Endothelial cell of umbilical vein (primary cell): ENCODE results near the gene ABLIM2. TPM values are rescaled to one million over a fixed set of nuclear protein-coding genes. Genes with fewer than 3 reads are reported as not detected.

Experiments
- BruUV-seq: library from RNA; stranded (reverse); fragments of 400-500 nt; replicated peaks from 2 replicates; lab custom pipeline; 2021; lab: Mats Ljungman, UMichigan
- CTCF ChIA-PET: fragments of 300-600, 350-600 bp; sonication (Branson Sonifier 250); formaldehyde crosslinking; loops from one replicate; lab custom pipeline; 2021; ENCODE audit warnings: antibody characterized with exemption, inconsistent platforms; lab: Charles Lee
- POLR2A ChIA-PET: fragments of 300-600, 350-600 bp; sonication (Branson Sonifier 250); formaldehyde crosslinking; loops from one replicate; lab custom pipeline; 2021; ENCODE audit warnings: antibody characterized with exemption, inconsistent platforms; lab: Charles Lee
- DNase-seq: peaks from one replicate; pipeline ENCODE4 v3.0.0-alpha.2; 2011; ENCODE audit warnings: low read depth, low spot score
- FAIRE-seq: peaks from 2 replicates; lab custom pipeline; 2011; peaks lifted over from hg19 to GRCh38; lab: Jason Lieb, UNC
- H2AFZ ChIP-seq: 2 replicates; pipeline ENCODE4 v1.6.0; 2012; ENCODE audit warnings: low read depth, low read length, control low read depth, inconsistent platforms
- H3K27ac ChIP-seq: 2 replicates; pipeline ENCODE4 v1.5.1; 2011; ENCODE audit warnings: low read depth, mild to moderate bottlenecking, control low read depth, low read length, moderate library complexity; ENCODE audit not compliant: insufficient read depth
- H3K27me3 ChIP-seq, 2 experiments: 2 replicates each; pipeline versions ENCODE4 v1.6.0 to v1.6.1; 2011; ENCODE audit warnings: low read length in 2 of 2, mixed read lengths in 1 of 2; ENCODE audit not compliant: control insufficient read depth in 2 of 2, insufficient read depth in 2 of 2
- H3K36me3 ChIP-seq, 2 experiments: 2 replicates in 1 of 2; 3 replicates in 1 of 2; pipeline ENCODE4 v1.5.1; 2011; ENCODE audit warnings: low read length in 2 of 2, mild to moderate bottlenecking in 1 of 2, moderate library complexity in 1 of 2; ENCODE audit not compliant: control insufficient read depth in 2 of 2, insufficient read depth in 2 of 2; ENCODE audit errors: extremely low read depth in 1 of 2
- H3K4me1 ChIP-seq: 3 replicates; pipeline ENCODE4 v1.5.1; 2011; ENCODE audit warnings: mild to moderate bottlenecking, low read length; ENCODE audit not compliant: control insufficient read depth, insufficient read depth; ENCODE audit errors: extremely low read depth
- H3K4me2 ChIP-seq: 2 replicates; pipeline ENCODE4 v1.6.1; 2011; ENCODE audit warnings: low read length, control low read depth, mixed read lengths; ENCODE audit not compliant: insufficient read depth
- H3K4me3 ChIP-seq, 3 experiments: fragments of 200-600 bp in 1 of 3; sonication (generic), shearing (Covaris generic) in 1 of 3; replicated peaks in 1 of 3; 2 replicates each; pipeline ENCODE4 v1.5.1; 2011 to 2016; ENCODE audit warnings: control low read depth in 3 of 3, low read length in 3 of 3, mild to moderate bottlenecking in 2 of 3, inconsistent platforms in 1 of 3, low read depth in 1 of 3, moderate library complexity in 1 of 3; ENCODE audit not compliant: insufficient read depth in 1 of 3
- H3K79me2 ChIP-seq: 2 replicates; pipeline ENCODE4 v1.6.0; 2012; ENCODE audit warnings: low read length, inconsistent platforms; ENCODE audit not compliant: control insufficient read depth, insufficient read depth
- H3K9ac ChIP-seq: replicated peaks from 2 replicates; pipeline ENCODE3; 2011; ENCODE audit warnings: low read length, control low read depth; ENCODE audit not compliant: insufficient read depth; ENCODE audit errors: extremely low read depth
- H3K9me1 ChIP-seq: replicated peaks from 3 replicates; pipeline ENCODE4 v1.6.0; 2011; ENCODE audit warnings: mild to moderate bottlenecking, low read length; ENCODE audit not compliant: control insufficient read depth, insufficient read depth; ENCODE audit errors: extremely low read depth
- H3K9me3 ChIP-seq: replicated peaks from 2 replicates; pipeline ENCODE4 v1.5.1; 2012; ENCODE audit warnings: low read length, inconsistent platforms; ENCODE audit not compliant: control insufficient read depth, insufficient read depth
- H4K20me1 ChIP-seq: replicated peaks from 2 replicates; pipeline ENCODE3; 2011; ENCODE audit warnings: mild to moderate bottlenecking, low read length; ENCODE audit not compliant: control insufficient read depth, insufficient read depth; ENCODE audit errors: extremely low read depth
- EZH2 ChIP-seq: IDR thresholded peaks from 2 replicates; pipeline ENCODE4 v1.6.1; 2012; ENCODE audit warnings: borderline replicate concordance, low read depth, mild to moderate bottlenecking, moderate library complexity, low read length, inconsistent platforms; ENCODE audit not compliant: severe bottlenecking
- FOS ChIP-seq: IDR thresholded peaks from 2 replicates; pipeline ENCODE4 v1.6.1; 2011; ENCODE audit warnings: mild to moderate bottlenecking, low read length, moderate library complexity, borderline replicate concordance; ENCODE audit not compliant: insufficient read depth
- GATA2 ChIP-seq: IDR thresholded peaks from 2 replicates; pipeline ENCODE4 v1.7.0; 2011; ENCODE audit warnings: low read depth, mild to moderate bottlenecking, moderate library complexity, mixed read lengths, low read length; ENCODE audit not compliant: insufficient read length, insufficient read depth
- JUN ChIP-seq: IDR thresholded peaks from 2 replicates; pipeline ENCODE4 v1.6.1; 2011; ENCODE audit warnings: borderline replicate concordance, low read depth; ENCODE audit not compliant: insufficient read length, insufficient read depth
- MYC ChIP-seq: IDR thresholded peaks from one replicate; pipeline ENCODE4 v1.6.1; 2011; ENCODE audit warnings: mild to moderate bottlenecking, low read depth, low read length
- POLR2A ChIP-seq: IDR thresholded peaks from 2 replicates; pipeline ENCODE4 v1.6.1; 2012; ENCODE audit warnings: low read depth, mild to moderate bottlenecking, control low read depth, low read length
- POLR2AphosphoS5 ChIP-seq: IDR thresholded peaks from 2 replicates; pipeline ENCODE4 v1.6.1; 2012; ENCODE audit warnings: low read depth, mild to moderate bottlenecking, control low read depth, low read length, moderate library complexity; ENCODE audit not compliant: insufficient read depth
- dilution Hi-C: fragments of 300-500 bp; cut with MboI; formaldehyde crosslinking; loops from one replicate; pipeline ENCODE4 v1.15.0; 2019; ENCODE audit warnings: low sequenced_read_pairs; ENCODE audit not compliant: extremely low pct_ligation_motif_present
- intact Hi-C: fragments of 100-400 bp; cut with micrococcal nuclease; formaldehyde crosslinking; loops from one replicate; pipeline ENCODE4 v1.10.0; 2022
- polyA plus RNA-seq, 4 experiments: library from polyadenylated mRNA; depleted of rRNA in 3 of 4; stranded (reverse) in 3 of 4; unstranded in 1 of 4; fragments of >200 nt; gene quantifications; 2 replicates each; pipeline versions ENCODE4 v1.2.1 to v1.2.3, GENCODE V29; 2011 to 2012; ENCODE audit warnings: missing spikeins in 1 of 4
- total RNA-seq: library from RNA; stranded (reverse); gene quantifications from 2 replicates; pipeline ENCODE4 v1.2.3, GENCODE V29; 2021
- TF ChIP-seq, protein P1 (sequence below), 2 donors: IDR thresholded peaks; 1 replicate in 1 of 2; 2 replicates in 1 of 2; pipeline ENCODE4 v1.5.1; 2011; ENCODE audit warnings: low read length in 2 of 2, mild to moderate bottlenecking in 2 of 2, moderate library complexity in 2 of 2, control low read depth in 1 of 2, inconsistent platforms in 1 of 2, low read depth in 1 of 2; ENCODE audit not compliant: insufficient read depth in 1 of 2; ENCODE audit errors: extremely low read depth in 1 of 2
- TF ChIP-seq, protein P2 (sequence below): IDR thresholded peaks from 2 replicates; pipeline ENCODE4 v1.6.1; 2011; ENCODE audit not compliant: insufficient read depth, insufficient read length

Gene ABLIM2
- total and polyA plus RNA-seq, 2 donors (not counting 3 experiments of a cell fraction or from before 2014, with no cell fraction given) = 0.28 to 0.66 TPM

DNA sequence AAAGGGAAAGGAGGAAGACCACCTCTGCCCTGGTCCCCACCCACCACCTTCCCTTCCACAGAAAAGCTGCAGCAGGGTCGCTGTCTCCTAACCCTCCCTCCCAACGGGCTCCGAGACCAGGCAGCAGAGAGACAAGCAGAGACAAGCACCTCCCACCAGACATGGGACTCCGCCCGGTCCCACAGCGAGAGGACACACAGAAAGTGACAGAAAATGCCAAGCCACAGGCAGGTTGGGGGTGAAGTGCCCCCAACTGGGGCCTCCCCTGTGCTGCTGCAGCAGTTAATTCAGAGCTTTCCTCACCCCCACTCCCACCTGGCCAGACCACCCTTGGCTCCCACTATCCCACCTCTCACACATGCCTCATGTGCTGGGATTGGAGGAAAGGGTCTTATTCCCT, 154.5 kb downstream of the ABLIM2 start:
- Histone ChIP-seq H3K9me3 (no peaks in the 10 kb centered on the region), H4K20me1 (no peaks in the 10 kb centered on the region), H3K4me2 (no peak overlapping the region), H3K36me3 (no peaks in the 10 kb centered on the region), H3K4me1 (no peaks in the 10 kb centered on the region), H3K27ac (no peak overlapping the region), H3K9me1 (no peaks in the 10 kb centered on the region), H3K9ac (no peak overlapping the region), H3K4me3 (no peak overlapping the region), H3K79me2 (no peaks in the 10 kb centered on the region), H3K27me3 (peaks cover 0 to 4% of the 10 kb centered on the region in 2 experiments), H2AFZ (no peak overlapping the region)
- FAIRE-seq = no peak
- intact Hi-C loops = no loop called here
- TF ChIP-seq, protein P1, sequence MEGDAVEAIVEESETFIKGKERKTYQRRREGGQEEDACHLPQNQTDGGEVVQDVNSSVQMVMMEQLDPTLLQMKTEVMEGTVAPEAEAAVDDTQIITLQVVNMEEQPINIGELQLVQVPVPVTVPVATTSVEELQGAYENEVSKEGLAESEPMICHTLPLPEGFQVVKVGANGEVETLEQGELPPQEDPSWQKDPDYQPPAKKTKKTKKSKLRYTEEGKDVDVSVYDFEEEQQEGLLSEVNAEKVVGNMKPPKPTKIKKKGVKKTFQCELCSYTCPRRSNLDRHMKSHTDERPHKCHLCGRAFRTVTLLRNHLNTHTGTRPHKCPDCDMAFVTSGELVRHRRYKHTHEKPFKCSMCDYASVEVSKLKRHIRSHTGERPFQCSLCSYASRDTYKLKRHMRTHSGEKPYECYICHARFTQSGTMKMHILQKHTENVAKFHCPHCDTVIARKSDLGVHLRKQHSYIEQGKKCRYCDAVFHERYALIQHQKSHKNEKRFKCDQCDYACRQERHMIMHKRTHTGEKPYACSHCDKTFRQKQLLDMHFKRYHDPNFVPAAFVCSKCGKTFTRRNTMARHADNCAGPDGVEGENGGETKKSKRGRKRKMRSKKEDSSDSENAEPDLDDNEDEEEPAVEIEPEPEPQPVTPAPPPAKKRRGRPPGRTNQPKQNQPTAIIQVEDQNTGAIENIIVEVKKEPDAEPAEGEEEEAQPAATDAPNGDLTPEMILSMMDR (IDR thresholded peaks at IDR 0.05; ENCODE audit: extremely low read depth in 1 of 2, insufficient read depth in 1 of 2, low read depth in 1 of 2, low read length in 2 of 2) = no peak
- no peak for TF ChIP-seq EZH2
- TF ChIP-seq, protein P2, sequence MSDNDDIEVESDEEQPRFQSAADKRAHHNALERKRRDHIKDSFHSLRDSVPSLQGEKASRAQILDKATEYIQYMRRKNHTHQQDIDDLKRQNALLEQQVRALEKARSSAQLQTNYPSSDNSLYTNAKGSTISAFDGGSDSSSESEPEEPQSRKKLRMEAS = no peak
- TF ChIP-seq GATA2 = no peak
- TF ChIP-seq FOS = no peak
- no peak for TF ChIP-seq POLR2A
- TF ChIP-seq JUN = no peak
- TF ChIP-seq POLR2AphosphoS5 = no peak
- no peak for TF ChIP-seq MYC
- CTCF ChIA-PET = no interaction called here
- no TSS peak for BruUV-seq
- POLR2A ChIA-PET = no interaction called here
- dilution Hi-C loops = no loop called here
- DNase-seq = no peak
